ENCODE results near the gene ZDHHC24. TPM values are rescaled to one million over a fixed set of nuclear protein-coding genes. Genes with fewer than 3 reads are reported as not detected.

ZDHHC24 gene
- total and polyA plus RNA-seq, 10 of the 15 experiments (the other 5 are each of a cell fraction or from before 2014, with no cell fraction given) = 0.86 to 17.5 (median 6.8) TPM

DNA sequence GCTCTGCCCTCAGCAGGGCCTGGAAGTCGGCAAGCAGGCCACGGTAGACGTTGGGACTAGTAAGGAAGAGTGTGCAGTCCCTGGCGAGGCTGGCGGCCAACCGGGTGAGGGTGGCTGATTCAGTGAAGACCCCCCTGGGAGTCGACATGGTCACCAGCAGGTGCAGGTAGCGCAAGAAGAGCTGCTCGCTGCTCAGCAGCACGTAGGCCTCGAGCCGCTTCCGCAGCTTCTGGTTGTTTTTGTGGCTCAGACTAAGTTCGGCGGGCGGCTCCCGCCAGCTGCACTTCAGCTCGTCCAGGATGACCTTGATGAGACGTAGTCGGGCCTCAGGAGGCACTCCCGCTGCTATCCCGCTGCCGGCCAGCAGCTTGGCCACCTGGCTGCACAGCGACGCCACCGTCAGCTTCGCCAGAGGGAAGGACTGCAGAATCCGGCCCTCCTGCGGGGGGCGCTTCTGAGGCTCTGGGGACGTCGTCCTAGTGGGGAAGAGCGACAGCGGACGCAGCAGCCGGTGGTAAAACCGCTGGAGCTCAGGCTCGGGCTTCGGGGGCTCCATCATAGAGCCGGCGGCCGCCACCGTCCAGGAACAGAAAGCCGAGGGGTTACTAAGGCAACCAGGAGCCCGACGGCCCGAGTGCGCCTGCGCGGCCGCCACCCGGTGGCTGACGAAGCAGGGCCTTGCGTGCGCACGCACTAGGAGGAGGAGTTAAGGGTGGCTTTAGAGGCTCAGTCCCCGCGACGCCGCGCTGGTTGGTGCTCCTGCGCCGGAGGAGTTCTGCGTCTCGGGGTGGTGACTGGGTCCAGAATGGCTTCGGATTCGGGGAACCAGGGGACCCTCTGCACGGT, 46.8 kb upstream of the ZDHHC24 start, which contains the start of the genes CCDC87 and CCS (continued):
- TF ChIP-seq, protein P1, sequence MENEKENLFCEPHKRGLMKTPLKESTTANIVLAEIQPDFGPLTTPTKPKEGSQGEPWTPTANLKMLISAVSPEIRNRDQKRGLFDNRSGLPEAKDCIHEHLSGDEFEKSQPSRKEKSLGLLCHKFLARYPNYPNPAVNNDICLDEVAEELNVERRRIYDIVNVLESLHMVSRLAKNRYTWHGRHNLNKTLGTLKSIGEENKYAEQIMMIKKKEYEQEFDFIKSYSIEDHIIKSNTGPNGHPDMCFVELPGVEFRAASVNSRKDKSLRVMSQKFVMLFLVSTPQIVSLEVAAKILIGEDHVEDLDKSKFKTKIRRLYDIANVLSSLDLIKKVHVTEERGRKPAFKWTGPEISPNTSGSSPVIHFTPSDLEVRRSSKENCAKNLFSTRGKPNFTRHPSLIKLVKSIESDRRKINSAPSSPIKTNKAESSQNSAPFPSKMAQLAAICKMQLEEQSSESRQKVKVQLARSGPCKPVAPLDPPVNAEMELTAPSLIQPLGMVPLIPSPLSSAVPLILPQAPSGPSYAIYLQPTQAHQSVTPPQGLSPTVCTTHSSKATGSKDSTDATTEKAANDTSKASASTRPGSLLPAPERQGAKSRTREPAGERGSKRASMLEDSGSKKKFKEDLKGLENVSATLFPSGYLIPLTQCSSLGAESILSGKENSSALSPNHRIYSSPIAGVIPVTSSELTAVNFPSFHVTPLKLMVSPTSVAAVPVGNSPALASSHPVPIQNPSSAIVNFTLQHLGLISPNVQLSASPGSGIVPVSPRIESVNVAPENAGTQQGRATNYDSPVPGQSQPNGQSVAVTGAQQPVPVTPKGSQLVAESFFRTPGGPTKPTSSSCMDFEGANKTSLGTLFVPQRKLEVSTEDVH (IDR thresholded peaks at IDR 0.05; ENCODE audit: low read depth, partially characterized antibody) = no peak
- TF ChIP-seq SIN3A (IDR thresholded peaks at IDR 0.05; ENCODE audit: low read depth, low read length) (peak; percentile 81; the same call in 1 of the 2 replicates), HDAC6 (IDR thresholded peaks at IDR 0.05; ENCODE audit: unreplicated experiment) (peak; percentile 34), FOXM1 (IDR thresholded peaks at IDR 0.05; ENCODE audit: low read depth, low read length) (no peak), WRNIP1 (IDR thresholded peaks at IDR 0.05; ENCODE audit: borderline replicate concordance, low read depth, low read length) (no peak), SPI1 (IDR thresholded peaks at IDR 0.05; ENCODE audit: borderline replicate concordance, insufficient read depth, low read depth, low read length) (no peak), NBN (IDR thresholded peaks at IDR 0.05) (peak; percentile 75), SREBF2 (IDR thresholded peaks at IDR 0.05; ENCODE audit: low read length) (no peak), POU2F2 (IDR thresholded peaks at IDR 0.05; ENCODE audit: borderline replicate concordance, low read depth, low read length) (peak; percentile 42; the same call in 1 of the 3 replicates), NFYA (IDR thresholded peaks at IDR 0.05; ENCODE audit: borderline replicate concordance, low read depth, low read length) (no peak), SRF (IDR thresholded peaks at IDR 0.05; ENCODE audit: low read depth in 2 of 2, low read length in 2 of 2) (0 out of 4 replicates have a peak, but pooled peaks of 1 of the 2 experiments have one; percentile 9), NRF1 (conservative IDR thresholded peaks at IDR 0.05; ENCODE audit: low read depth, low read length) (peak; percentile 88)
- TF ChIP-seq, protein P2, sequence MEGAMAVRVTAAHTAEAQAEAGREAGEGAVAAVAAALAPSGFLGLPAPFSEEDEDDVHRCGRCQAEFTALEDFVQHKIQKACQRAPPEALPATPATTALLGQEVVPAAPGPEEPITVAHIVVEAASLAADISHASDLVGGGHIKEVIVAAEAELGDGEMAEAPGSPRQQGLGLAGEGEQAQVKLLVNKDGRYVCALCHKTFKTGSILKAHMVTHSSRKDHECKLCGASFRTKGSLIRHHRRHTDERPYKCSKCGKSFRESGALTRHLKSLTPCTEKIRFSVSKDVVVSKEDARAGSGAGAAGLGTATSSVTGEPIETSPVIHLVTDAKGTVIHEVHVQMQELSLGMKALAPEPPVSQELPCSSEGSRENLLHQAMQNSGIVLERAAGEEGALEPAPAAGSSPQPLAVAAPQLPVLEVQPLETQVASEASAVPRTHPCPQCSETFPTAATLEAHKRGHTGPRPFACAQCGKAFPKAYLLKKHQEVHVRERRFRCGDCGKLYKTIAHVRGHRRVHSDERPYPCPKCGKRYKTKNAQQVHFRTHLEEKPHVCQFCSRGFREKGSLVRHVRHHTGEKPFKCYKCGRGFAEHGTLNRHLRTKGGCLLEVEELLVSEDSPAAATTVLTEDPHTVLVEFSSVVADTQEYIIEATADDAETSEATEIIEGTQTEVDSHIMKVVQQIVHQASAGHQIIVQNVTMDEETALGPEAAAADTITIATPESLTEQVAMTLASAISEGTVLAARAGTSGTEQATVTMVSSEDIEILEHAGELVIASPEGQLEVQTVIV (IDR thresholded peaks at IDR 0.05; ENCODE audit: borderline replicate concordance, partially characterized antibody) = no peak
- TF ChIP-seq, protein P3, sequence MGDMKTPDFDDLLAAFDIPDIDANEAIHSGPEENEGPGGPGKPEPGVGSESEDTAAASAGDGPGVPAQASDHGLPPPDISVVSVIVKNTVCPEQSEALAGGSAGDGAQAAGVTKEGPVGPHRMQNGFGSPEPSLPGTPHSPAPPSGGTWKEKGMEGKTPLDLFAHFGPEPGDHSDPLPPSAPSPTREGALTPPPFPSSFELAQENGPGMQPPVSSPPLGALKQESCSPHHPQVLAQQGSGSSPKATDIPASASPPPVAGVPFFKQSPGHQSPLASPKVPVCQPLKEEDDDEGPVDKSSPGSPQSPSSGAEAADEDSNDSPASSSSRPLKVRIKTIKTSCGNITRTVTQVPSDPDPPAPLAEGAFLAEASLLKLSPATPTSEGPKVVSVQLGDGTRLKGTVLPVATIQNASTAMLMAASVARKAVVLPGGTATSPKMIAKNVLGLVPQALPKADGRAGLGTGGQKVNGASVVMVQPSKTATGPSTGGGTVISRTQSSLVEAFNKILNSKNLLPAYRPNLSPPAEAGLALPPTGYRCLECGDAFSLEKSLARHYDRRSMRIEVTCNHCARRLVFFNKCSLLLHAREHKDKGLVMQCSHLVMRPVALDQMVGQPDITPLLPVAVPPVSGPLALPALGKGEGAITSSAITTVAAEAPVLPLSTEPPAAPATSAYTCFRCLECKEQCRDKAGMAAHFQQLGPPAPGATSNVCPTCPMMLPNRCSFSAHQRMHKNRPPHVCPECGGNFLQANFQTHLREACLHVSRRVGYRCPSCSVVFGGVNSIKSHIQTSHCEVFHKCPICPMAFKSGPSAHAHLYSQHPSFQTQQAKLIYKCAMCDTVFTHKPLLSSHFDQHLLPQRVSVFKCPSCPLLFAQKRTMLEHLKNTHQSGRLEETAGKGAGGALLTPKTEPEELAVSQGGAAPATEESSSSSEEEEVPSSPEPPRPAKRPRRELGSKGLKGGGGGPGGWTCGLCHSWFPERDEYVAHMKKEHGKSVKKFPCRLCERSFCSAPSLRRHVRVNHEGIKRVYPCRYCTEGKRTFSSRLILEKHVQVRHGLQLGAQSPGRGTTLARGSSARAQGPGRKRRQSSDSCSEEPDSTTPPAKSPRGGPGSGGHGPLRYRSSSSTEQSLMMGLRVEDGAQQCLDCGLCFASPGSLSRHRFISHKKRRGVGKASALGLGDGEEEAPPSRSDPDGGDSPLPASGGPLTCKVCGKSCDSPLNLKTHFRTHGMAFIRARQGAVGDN (IDR thresholded peaks at IDR 0.05) = peak; percentile 80
- TF ChIP-seq, protein P4, sequence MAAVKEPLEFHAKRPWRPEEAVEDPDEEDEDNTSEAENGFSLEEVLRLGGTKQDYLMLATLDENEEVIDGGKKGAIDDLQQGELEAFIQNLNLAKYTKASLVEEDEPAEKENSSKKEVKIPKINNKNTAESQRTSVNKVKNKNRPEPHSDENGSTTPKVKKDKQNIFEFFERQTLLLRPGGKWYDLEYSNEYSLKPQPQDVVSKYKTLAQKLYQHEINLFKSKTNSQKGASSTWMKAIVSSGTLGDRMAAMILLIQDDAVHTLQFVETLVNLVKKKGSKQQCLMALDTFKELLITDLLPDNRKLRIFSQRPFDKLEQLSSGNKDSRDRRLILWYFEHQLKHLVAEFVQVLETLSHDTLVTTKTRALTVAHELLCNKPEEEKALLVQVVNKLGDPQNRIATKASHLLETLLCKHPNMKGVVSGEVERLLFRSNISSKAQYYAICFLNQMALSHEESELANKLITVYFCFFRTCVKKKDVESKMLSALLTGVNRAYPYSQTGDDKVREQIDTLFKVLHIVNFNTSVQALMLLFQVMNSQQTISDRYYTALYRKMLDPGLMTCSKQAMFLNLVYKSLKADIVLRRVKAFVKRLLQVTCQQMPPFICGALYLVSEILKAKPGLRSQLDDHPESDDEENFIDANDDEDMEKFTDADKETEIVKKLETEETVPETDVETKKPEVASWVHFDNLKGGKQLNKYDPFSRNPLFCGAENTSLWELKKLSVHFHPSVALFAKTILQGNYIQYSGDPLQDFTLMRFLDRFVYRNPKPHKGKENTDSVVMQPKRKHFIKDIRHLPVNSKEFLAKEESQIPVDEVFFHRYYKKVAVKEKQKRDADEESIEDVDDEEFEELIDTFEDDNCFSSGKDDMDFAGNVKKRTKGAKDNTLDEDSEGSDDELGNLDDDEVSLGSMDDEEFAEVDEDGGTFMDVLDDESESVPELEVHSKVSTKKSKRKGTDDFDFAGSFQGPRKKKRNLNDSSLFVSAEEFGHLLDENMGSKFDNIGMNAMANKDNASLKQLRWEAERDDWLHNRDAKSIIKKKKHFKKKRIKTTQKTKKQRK (IDR thresholded peaks at IDR 0.05; ENCODE audit: low read depth, low read length) = no peak

Data from GM12878 (cell line).